Measurements from ENCODE around the gene AGK. TPM values are rescaled to one million over a fixed set of nuclear protein-coding genes. Genes with fewer than 3 reads are reported as not detected.
"Not testable (repeated sequence)": the region's sequence is repeated elsewhere in the genome, so short reads cannot be mapped to it uniquely, and the experiment has no call there.

The AGK gene
- total RNA-seq, 4 donors from 2014 or later = 11.8 to 73.8 (median 38.4) TPM

DNA sequence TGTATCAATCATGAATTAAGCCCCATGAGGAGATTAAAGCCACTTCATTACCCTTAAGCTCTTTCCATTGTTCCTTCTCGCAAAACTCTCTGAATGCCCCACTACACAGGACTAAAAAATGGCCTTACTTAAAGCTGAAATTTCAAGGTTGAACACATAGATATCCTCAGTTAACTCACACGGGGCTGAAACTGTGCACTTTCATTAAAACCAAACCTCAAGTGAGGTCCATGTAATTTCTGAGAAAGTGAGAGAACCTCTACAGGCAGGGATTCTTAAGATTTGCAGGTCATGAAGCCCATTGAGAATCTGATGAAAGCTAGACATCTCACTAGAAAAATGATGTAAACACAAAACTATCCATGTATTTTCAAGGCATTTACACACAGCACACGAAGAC is 134.9 kb downstream of the AGK start:
- H3K36me3 ChIP-seq = no peaks in the 10 kb centered on the region
- TF ChIP-seq, protein P1, sequence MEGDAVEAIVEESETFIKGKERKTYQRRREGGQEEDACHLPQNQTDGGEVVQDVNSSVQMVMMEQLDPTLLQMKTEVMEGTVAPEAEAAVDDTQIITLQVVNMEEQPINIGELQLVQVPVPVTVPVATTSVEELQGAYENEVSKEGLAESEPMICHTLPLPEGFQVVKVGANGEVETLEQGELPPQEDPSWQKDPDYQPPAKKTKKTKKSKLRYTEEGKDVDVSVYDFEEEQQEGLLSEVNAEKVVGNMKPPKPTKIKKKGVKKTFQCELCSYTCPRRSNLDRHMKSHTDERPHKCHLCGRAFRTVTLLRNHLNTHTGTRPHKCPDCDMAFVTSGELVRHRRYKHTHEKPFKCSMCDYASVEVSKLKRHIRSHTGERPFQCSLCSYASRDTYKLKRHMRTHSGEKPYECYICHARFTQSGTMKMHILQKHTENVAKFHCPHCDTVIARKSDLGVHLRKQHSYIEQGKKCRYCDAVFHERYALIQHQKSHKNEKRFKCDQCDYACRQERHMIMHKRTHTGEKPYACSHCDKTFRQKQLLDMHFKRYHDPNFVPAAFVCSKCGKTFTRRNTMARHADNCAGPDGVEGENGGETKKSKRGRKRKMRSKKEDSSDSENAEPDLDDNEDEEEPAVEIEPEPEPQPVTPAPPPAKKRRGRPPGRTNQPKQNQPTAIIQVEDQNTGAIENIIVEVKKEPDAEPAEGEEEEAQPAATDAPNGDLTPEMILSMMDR (IDR thresholded peaks at IDR 0.05) = no peak
- TF ChIP-seq POLR2A (IDR thresholded peaks at IDR 0.05) = no peak
- DNase-seq = no peak
- no peaks in the 10 kb centered on the region for H3K4me1 ChIP-seq
- H3K9me3 ChIP-seq = no peaks in the 10 kb centered on the region
- intact Hi-C loops (cut with DNase I; ENCODE audit: low total_unique reads) = no loop called here
- no peaks in the 10 kb centered on the region for H3K27me3 ChIP-seq
- no peak overlapping the region for H3K27ac ChIP-seq
- no peak overlapping the region for H3K4me3 ChIP-seq

DNA sequence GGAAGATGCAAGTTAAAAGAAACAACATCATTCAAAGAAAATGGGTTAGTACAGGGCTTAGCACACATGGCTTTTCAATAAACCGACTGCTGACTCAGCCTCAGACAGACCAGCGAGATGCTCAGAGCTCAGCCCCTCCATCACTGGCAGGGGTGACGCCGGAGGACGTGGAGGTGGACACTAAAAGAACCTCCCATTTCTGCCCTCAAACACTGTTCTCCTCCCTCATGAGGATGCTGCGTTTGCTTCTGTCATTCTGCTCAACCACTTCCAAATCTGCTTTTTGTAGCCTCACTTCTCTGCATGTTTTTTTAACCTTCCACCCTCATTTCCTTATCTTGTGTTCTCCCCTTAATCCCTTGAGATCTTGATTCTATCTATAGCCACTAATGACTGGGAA is 135.5 kb downstream of the AGK start:
- H3K27ac ChIP-seq = no peak overlapping the region

DNA sequence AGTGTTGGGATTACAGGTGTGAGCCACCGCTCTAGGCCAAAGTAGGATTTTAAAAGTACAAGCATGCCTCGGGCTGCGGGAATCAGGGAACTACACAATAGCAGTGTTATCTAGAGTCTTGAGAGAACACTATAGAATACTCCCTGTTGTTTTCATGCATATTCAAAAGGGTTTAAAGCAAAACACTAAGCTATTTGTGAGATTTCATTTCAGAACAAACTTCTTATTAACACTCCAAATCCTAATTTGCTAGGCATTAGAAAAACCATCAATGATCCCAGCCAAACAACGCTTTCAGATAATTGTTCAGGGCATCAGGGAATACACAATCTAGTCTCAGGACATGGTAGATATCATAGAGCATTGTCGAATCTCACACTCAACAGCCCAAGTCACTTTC is 136.8 kb downstream of the AGK start:
- no peak for DNase-seq
- Histone ChIP-seq H3K36me3 (no peaks in the 10 kb centered on the region), H3K27me3 (no peaks in the 10 kb centered on the region), H3K27ac (no peak overlapping the region), H3K9me3 (no peaks in the 10 kb centered on the region), H3K4me1 (no peaks in the 10 kb centered on the region), H3K4me3 (no peak overlapping the region)
- intact Hi-C loops (cut with DNase I; ENCODE audit: low total_unique reads) = no loop called here
- TF ChIP-seq POLR2A (IDR thresholded peaks at IDR 0.05) = no peak

More for the DNA sequence above, 135.5 kb downstream of the AGK start:
- intact Hi-C loops (cut with DNase I; ENCODE audit: low total_unique reads) = no loop called here
- no peak for DNase-seq
- H3K4me3 ChIP-seq = no peak overlapping the region
- H3K36me3 ChIP-seq = no peaks in the 10 kb centered on the region
- no peaks in the 10 kb centered on the region for H3K9me3 ChIP-seq
- H3K27me3 ChIP-seq = no peaks in the 10 kb centered on the region
- no peaks in the 10 kb centered on the region for H3K4me1 ChIP-seq
- TF ChIP-seq, protein P1 (IDR thresholded peaks at IDR 0.05) = no peak
- no peak for TF ChIP-seq POLR2A (IDR thresholded peaks at IDR 0.05)

DNA sequence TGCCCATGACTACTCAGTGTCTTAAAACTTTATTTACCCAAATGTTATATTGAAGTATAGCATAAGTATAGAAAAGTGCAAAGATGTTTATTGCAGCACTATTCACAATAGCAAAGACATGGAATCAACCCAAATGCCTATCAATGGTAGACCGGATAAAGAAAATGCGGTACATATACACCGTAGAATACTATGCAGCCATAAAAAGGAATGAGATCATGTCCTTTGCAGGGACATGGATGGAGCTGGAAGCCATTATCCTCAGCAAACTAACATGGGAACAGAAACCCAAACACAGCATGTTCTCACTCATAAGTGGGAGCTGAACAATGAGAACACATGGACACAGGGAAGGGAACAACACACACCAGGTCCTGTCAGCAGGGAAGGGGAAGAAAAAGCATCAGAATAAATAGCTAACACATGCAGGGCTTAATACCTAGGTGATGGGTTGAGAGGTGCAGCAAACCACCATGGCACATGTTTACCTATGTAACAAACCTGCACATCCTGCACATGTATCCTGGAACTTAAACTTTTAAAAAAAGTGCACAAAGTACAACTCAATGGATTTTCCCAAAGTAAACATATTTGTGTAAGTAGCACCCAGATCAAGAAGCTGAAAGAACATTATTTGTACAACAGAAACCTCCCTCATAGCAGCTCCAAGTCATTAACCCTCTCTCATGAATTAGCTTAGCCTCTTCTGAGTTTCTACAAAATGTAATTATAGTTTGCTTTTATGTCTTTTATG is 138.0 kb downstream of the AGK start:
- H3K9me3 ChIP-seq; H3K27ac ChIP-seq; H3K4me3 ChIP-seq; DNase-seq; H3K36me3 ChIP-seq; H3K27me3 ChIP-seq; H3K4me1 ChIP-seq; intact Hi-C loops (cut with DNase I; ENCODE audit: low total_unique reads): not testable (repeated sequence)

DNA sequence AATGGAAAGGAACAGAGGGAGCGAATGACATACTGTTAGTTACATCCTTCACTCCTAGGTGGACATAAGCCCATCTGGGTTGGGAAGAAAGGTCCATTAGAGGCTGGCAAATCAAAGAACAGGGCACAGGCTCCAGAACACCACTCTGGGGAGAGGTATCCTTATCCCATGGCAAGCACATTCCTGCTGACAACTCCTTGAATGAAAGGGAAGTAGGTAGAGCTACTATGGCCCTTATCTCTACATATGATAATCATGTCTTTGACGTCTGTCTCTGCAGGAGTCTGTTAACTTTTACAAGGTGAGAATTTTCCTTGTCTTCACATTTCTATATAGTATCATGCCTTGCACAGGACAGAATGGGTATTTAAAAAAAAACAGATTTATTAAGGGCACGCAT is 140.3 kb downstream of the AGK start:
- H3K4me1 ChIP-seq = no peaks in the 10 kb centered on the region
- H3K4me3 ChIP-seq = no peak overlapping the region
- no peak overlapping the region for H3K27ac ChIP-seq
- H3K27me3 ChIP-seq = no peaks in the 10 kb centered on the region
- no peaks in the 10 kb centered on the region for H3K36me3 ChIP-seq
- intact Hi-C loops (cut with DNase I; ENCODE audit: low total_unique reads) = no loop called here
- TF ChIP-seq POLR2A (IDR thresholded peaks at IDR 0.05) = no peak
- TF ChIP-seq, protein P1 (IDR thresholded peaks at IDR 0.05) = no peak
- no peaks in the 10 kb centered on the region for H3K9me3 ChIP-seq
- DNase-seq = no peak

DNA sequence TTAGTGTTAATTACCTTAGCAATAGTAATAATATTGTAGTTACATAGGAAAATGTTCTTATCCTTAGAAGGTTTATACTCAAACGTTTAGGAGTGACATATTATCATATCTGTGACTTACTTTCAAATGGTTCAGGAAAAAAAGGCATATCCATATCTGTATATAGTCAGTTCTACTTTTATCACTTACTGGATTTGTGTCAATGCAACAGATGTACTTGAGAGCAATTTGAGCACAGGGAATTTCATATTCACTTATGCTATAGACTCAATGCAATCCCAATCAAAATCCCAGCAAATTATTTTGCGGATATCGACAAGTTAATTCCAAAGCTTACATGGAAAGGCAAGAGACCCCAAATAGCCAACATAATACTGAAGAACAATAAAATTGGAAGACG is 140.8 kb downstream of the AGK start:
- no peaks in the 10 kb centered on the region for H3K27me3 ChIP-seq
- no peak for DNase-seq
- no peaks in the 10 kb centered on the region for H3K4me1 ChIP-seq
- intact Hi-C loops (cut with DNase I; ENCODE audit: low total_unique reads) = no loop called here
- no peaks in the 10 kb centered on the region for H3K9me3 ChIP-seq
- TF ChIP-seq, protein P1 (IDR thresholded peaks at IDR 0.05) = no peak
- no peak for TF ChIP-seq POLR2A (IDR thresholded peaks at IDR 0.05)
- no peak overlapping the region for H3K4me3 ChIP-seq
- H3K27ac ChIP-seq = no peak overlapping the region
- no peaks in the 10 kb centered on the region for H3K36me3 ChIP-seq

Data from uterus (tissue), 4 donors.